Neural progenitor cell (in vitro differentiated cells): ENCODE data around the gene CHCHD6. TPM values are rescaled to one million over a fixed set of nuclear protein-coding genes. Genes with fewer than 3 reads are reported as not detected.

Experiments
- DNase-seq: peaks from one replicate; pipeline ENCODE4 v3.0.0-alpha.2; 2016; ENCODE audit warnings: low spot score
- H2AFZ ChIP-seq: fragments of 200-600 bp; sonication (generic); replicated peaks from 2 replicates; pipeline ENCODE4 v1.6.1; 2016; ENCODE audit warnings: antibody characterized with exemption
- H3F3A ChIP-seq: fragments of 200-600 bp; sonication (generic); 2 replicates; pipeline ENCODE4 v1.6.1; 2016; ENCODE audit warnings: antibody characterized with exemption, low read depth
- H3K27ac ChIP-seq: fragments of 200-600 bp; sonication (generic); 2 replicates; pipeline ENCODE4 v1.5.1; 2016; ENCODE audit warnings: mild to moderate bottlenecking
- H3K27me3 ChIP-seq: fragments of 200-600 bp; sonication (generic); 2 replicates; pipeline ENCODE4 v1.6.1; 2016; ENCODE audit warnings: mild to moderate bottlenecking, moderate library complexity
- H3K36me3 ChIP-seq: fragments of 200-600 bp; sonication (generic); 2 replicates; pipeline ENCODE4 v1.5.1; 2016
- H3K4me1 ChIP-seq: fragments of 200-600 bp; sonication (generic); 2 replicates; pipeline ENCODE4 v1.6.1; 2016; ENCODE audit warnings: mixed run types
- H3K4me2 ChIP-seq: fragments of 200-600 bp; sonication (generic); 2 replicates; pipeline ENCODE4 v1.6.1; 2016
- H3K4me3 ChIP-seq: fragments of 200-600 bp; sonication (generic); 2 replicates; pipeline ENCODE4 v1.5.1; 2016
- H3K79me2 ChIP-seq: fragments of 200-600 bp; sonication (generic); 2 replicates; pipeline ENCODE4 v1.6.1; 2016; ENCODE audit warnings: low read depth
- H3K9ac ChIP-seq: fragments of 200-600 bp; sonication (generic); 2 replicates; pipeline ENCODE4 v1.6.1; 2016
- H3K9me3 ChIP-seq: fragments of 200-600 bp; sonication (generic); 2 replicates; pipeline ENCODE4 v1.5.1; 2016; ENCODE audit warnings: low read depth
- H4K20me1 ChIP-seq: fragments of 200-600 bp; sonication (generic); 2 replicates; pipeline ENCODE4 v1.6.1; 2016; ENCODE audit warnings: low read depth
- H3K27ac Mint-ChIP-seq: 3 replicates; pipeline ENCODE4 v1.8.0; 2021; ENCODE audit warnings: mixed read lengths
- H3K27me3 Mint-ChIP-seq: 2 replicates; pipeline ENCODE4 v1.8.0; 2022; ENCODE audit warnings: low read depth, mild to moderate bottlenecking, inconsistent platforms, moderate library complexity, mixed read lengths; ENCODE audit not compliant: insufficient read depth
- H3K36me3 Mint-ChIP-seq: 3 replicates; pipeline ENCODE4 v1.8.0; 2021; ENCODE audit warnings: mixed read lengths
- H3K4me1 Mint-ChIP-seq: 3 replicates; pipeline ENCODE4 v1.8.0; 2021; ENCODE audit warnings: mixed read lengths
- H3K4me3 Mint-ChIP-seq: 3 replicates; pipeline ENCODE4 v1.8.0; 2021; ENCODE audit warnings: mild to moderate bottlenecking, moderate library complexity, mixed read lengths
- H3K9me3 Mint-ChIP-seq: 3 replicates; pipeline ENCODE4 v1.8.0; 2020; ENCODE audit warnings: mixed read lengths
- EZH2 ChIP-seq: fragments of 200-600 bp; sonication (generic); IDR thresholded peaks from 2 replicates; pipeline ENCODE4 v1.6.1; 2017; ENCODE audit warnings: antibody characterized with exemption, mild to moderate bottlenecking, moderate library complexity
- EZH2phosphoT487 ChIP-seq: fragments of 200-600 bp; sonication (generic); IDR thresholded peaks from 2 replicates; pipeline ENCODE4 v1.6.1; 2017; ENCODE audit warnings: antibody characterized with exemption
- total RNA-seq: library from RNA; depleted of rRNA; stranded (reverse); fragments of >200 nt; gene quantifications from 2 replicates; pipeline ENCODE4 v1.2.3, GENCODE V29; 2015; ENCODE audit warnings: low replicate concordance
- TF ChIP-seq, protein P1 (sequence below): fragments of 200-600 bp; sonication (generic); IDR thresholded peaks from 2 replicates; pipeline ENCODE4 v1.5.1; 2017; ENCODE audit warnings: antibody characterized with exemption, mild to moderate bottlenecking

The CHCHD6 gene
- total RNA-seq, 1 donor from 2014 or later = 35.7 TPM

DNA sequence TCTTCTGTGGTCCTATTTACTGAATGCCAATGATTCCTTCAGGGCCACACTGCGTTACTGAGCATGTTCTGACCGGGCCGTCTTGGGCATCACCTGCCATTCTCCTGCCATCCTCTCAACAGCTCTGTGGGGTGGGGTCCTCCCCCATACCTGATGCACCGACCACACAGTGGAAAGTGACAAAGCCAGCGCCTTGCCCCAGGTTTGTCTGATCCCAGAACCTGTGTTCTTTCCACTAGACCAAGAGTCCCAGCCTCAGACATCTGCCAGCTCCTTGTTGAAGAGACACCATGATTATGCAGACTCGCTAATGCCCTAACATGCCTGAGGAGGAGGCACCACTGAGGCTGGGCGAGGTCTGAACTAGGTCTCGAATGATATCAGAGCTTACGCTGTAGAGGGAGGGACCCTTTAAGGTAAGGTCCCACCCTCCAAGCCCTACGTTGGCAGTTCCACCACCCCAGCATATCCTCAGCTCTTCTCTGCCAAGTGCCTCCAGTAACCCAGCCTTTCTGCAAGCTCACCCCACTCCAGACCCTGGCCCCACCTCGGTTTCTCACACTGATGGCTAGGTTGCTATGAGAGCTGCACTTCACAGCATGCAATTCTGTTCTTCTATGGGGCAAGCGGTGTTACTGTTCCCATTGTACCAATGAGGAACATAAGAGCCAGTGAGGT lies 249.1 kb downstream of the CHCHD6 start:
- Histone ChIP-seq H4K20me1 (no peaks in the 10 kb centered on the region), H3K79me2 (no peaks in the 10 kb centered on the region), H3F3A (no peaks in the 10 kb centered on the region), H3K27me3 (no peaks in the 10 kb centered on the region), H3K36me3 (no peaks in the 10 kb centered on the region), H3K9me3 (no peaks in the 10 kb centered on the region), H3K9ac (no peak overlapping the region), H2AFZ (no peak overlapping the region), H3K4me2 (no peak overlapping the region), H3K27ac (no peak overlapping the region), H3K4me1 (no peaks in the 10 kb centered on the region), H3K4me3 (no peak overlapping the region)
- Mint-ChIP-seq H3K9me3 (no peaks in the 10 kb centered on the region), H3K4me3 (no peak overlapping the region), H3K36me3 (no peaks in the 10 kb centered on the region), H3K4me1 (peaks cover 4% of the 10 kb centered on the region), H3K27me3 (peaks cover 6% of the 10 kb centered on the region), H3K27ac (peak overlapping the region; percentile 55)
- TF ChIP-seq EZH2 (no peak), EZH2phosphoT487 (no peak)
- TF ChIP-seq, protein P1, sequence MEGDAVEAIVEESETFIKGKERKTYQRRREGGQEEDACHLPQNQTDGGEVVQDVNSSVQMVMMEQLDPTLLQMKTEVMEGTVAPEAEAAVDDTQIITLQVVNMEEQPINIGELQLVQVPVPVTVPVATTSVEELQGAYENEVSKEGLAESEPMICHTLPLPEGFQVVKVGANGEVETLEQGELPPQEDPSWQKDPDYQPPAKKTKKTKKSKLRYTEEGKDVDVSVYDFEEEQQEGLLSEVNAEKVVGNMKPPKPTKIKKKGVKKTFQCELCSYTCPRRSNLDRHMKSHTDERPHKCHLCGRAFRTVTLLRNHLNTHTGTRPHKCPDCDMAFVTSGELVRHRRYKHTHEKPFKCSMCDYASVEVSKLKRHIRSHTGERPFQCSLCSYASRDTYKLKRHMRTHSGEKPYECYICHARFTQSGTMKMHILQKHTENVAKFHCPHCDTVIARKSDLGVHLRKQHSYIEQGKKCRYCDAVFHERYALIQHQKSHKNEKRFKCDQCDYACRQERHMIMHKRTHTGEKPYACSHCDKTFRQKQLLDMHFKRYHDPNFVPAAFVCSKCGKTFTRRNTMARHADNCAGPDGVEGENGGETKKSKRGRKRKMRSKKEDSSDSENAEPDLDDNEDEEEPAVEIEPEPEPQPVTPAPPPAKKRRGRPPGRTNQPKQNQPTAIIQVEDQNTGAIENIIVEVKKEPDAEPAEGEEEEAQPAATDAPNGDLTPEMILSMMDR = no peak
- DNase-seq = no peak

DNA sequence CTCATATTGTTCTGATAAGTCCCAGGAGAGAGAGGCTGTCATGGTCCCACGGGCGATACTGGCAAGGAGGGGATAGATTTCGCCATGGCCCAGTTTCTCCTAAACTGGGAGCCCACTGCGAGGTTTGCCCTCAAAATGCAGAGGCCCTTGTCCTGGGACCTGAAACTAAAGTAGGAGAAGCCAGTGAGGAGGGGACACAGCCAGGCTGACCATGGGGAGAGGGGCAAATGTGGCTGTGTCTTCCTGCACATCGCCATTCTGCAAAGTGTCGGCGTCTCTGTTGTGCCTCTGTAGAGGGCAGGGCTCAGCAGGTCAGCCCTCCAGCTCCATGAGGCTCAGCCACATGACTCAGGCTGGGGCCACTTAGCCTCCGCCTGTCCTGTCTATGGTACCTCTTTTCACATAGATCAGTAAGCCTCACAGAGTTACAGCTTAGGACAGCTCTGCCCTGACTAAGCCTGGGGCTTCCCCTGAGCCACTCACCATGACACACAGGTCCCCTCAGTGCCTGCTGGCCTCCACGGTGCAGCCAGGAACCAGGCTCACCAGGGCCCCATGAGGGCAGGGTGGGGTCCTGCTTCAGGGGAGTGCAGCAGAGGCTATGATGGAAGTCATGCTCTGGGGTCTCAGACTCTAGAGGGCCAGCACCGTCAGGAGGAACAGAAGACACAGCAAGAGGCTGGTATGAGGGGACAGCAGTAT lies 250.3 kb downstream of the CHCHD6 start:
- peaks cover 4% of the 10 kb centered on the region for H3K27me3 Mint-ChIP-seq
- no peak overlapping the region for H3K9ac ChIP-seq
- H3K27ac Mint-ChIP-seq = peak overlapping the region; percentile 84
- H4K20me1 ChIP-seq = no peaks in the 10 kb centered on the region
- H2AFZ ChIP-seq = no peak overlapping the region
- no peak overlapping the region for H3K27ac ChIP-seq
- no peaks in the 10 kb centered on the region for H3K4me1 ChIP-seq
- H3K4me3 ChIP-seq = no peak overlapping the region
- H3K9me3 ChIP-seq = no peaks in the 10 kb centered on the region
- DNase-seq = no peak
- no peak overlapping the region for H3K4me2 ChIP-seq
- H3K9me3 Mint-ChIP-seq = no peaks in the 10 kb centered on the region
- H3K4me3 Mint-ChIP-seq = no peak overlapping the region
- H3K79me2 ChIP-seq = no peaks in the 10 kb centered on the region
- H3K36me3 Mint-ChIP-seq = no peaks in the 10 kb centered on the region
- TF ChIP-seq EZH2phosphoT487 (no peak), EZH2 (no peak)
- TF ChIP-seq, protein P1 = no peak
- H3K36me3 ChIP-seq = no peaks in the 10 kb centered on the region
- H3K4me1 Mint-ChIP-seq = peaks cover 2% of the 10 kb centered on the region
- H3K27me3 ChIP-seq = no peaks in the 10 kb centered on the region
- H3F3A ChIP-seq = no peaks in the 10 kb centered on the region

GRCh38 chr3:126955004-126955790 lies 251.2 kb downstream of the CHCHD6 start:
- no peaks in the 10 kb centered on the region for H3K9me3 Mint-ChIP-seq
- H3K79me2 ChIP-seq = no peaks in the 10 kb centered on the region
- H3K9me3 ChIP-seq = no peaks in the 10 kb centered on the region
- H3K9ac ChIP-seq = no peak overlapping the region
- H4K20me1 ChIP-seq = no peaks in the 10 kb centered on the region
- peaks cover 3% of the 10 kb centered on the region for H3K4me1 ChIP-seq
- H3K4me1 Mint-ChIP-seq = peaks cover 9% of the 10 kb centered on the region
- H3K4me3 ChIP-seq = no peak overlapping the region
- peak overlapping the region; percentile 76 for H3K27ac Mint-ChIP-seq
- H3K4me3 Mint-ChIP-seq = no peak overlapping the region
- H3K36me3 Mint-ChIP-seq = peaks cover under 1% of the 10 kb centered on the region
- H3K27ac ChIP-seq = no peak overlapping the region
- no peak overlapping the region for H3K4me2 ChIP-seq
- TF ChIP-seq, protein P1 = no peak
- no peak for TF ChIP-seq EZH2phosphoT487
- no peak for TF ChIP-seq EZH2
- peaks cover 4% of the 10 kb centered on the region for H3K27me3 Mint-ChIP-seq
- DNase-seq = no peak
- no peak overlapping the region for H2AFZ ChIP-seq
- H3F3A ChIP-seq = no peaks in the 10 kb centered on the region
- H3K36me3 ChIP-seq = no peaks in the 10 kb centered on the region
- no peaks in the 10 kb centered on the region for H3K27me3 ChIP-seq
